Mucosa of rectum (tissue), 2 donors: ENCODE measurements around the gene SORD.
A peak's percentile ranks its signal among the peaks of the same experiment; 100 is the strongest.
"Not testable (repeated sequence)": the region's sequence is repeated elsewhere in the genome, so short reads cannot be mapped to it uniquely, and the experiment has no call there.

Experiments used
- H3K27ac ChIP-seq, 2 donors: one replicate each; pipeline ENCODE4 v1.7.0; 2013; ENCODE audit warnings: inconsistent platforms in 2 of 2, low read depth in 2 of 2, low read length in 2 of 2
- H3K27me3 ChIP-seq, 2 donors: one replicate each; pipeline ENCODE4 v1.7.0; 2013; ENCODE audit warnings: low read length in 2 of 2; ENCODE audit not compliant: control insufficient read depth in 2 of 2, insufficient read depth in 2 of 2
- H3K36me3 ChIP-seq, 2 donors: one replicate each; pipeline ENCODE4 v1.7.0; 2013; ENCODE audit warnings: low read length in 2 of 2; ENCODE audit not compliant: control insufficient read depth in 2 of 2, insufficient read depth in 2 of 2
- H3K4me1 ChIP-seq, 2 donors: one replicate each; pipeline ENCODE4 v1.7.0; 2013; ENCODE audit warnings: low read length in 2 of 2, mild to moderate bottlenecking in 1 of 2; ENCODE audit not compliant: control insufficient read depth in 2 of 2, insufficient read depth in 2 of 2
- H3K4me3 ChIP-seq, 2 donors: one replicate each; pipeline ENCODE4 v1.7.0; 2013; ENCODE audit warnings: low read length in 2 of 2
- H3K9ac ChIP-seq, 2 donors: one replicate each; pipeline ENCODE4 v1.7.0; 2013; ENCODE audit warnings: low read length in 2 of 2, low read depth in 1 of 2, mild to moderate bottlenecking in 1 of 2
- H3K9me3 ChIP-seq, 2 donors: one replicate each; pipeline ENCODE4 v1.7.0; 2013; ENCODE audit warnings: low read length in 2 of 2; ENCODE audit not compliant: control insufficient read depth in 2 of 2
- donor health status: healthy.
- donor health status: Normal muscosa, but diverticular disease.

The SORD gene

DNA sequence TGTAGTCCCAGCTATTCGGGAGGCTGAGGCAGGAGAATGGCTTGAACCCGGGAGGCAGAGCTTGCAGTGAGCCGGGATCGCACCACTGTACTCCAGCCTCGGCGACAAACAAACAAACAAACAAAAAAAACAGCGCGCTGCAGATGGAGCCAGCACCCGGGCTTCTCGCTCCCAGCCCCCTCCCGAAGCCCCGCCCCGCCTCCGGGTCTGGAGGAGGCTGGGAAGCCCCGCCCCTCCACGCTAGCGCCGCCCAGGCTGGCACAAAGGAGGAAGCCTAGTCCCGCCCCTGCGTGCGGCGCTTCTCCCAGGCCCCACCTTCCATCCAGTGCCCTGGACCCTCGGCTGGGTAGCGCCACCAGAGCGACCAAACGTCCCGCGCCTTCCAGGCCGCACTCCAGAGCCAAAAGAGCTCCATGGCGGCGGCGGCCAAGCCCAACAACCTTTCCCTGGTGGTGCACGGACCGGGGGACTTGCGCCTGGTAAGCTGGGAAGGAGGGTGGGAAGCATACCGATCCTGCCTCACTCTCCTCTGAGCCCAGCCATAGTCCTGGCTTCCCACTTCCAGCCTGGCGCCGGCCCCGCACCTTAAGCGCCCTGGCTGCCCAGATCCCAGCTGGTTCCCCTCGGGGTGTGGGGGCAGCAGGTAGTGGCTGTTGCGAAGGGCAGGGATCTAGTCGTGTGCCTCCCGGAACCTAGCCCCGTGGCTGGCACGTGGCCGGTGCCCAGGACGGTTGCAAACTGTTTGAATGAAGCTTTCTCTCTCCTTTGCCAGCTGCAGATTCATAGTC is at the start of gene SORD:
TSS of gene SORD (plus strand) at position 325 of the 788 bp plus-strand sequence. CDS start at position 414, 89 bp downstream.
- H3K9ac ChIP-seq: peak within 1 kb of the TSS; percentile 79 to 83
- H3K4me1 ChIP-seq: peaks cover 8 to 14% of the 10 kb centered on the region in 2 donors
- H3K36me3 ChIP-seq: no peaks in the 10 kb centered on the region
- peak within 1 kb of the TSS; percentile 37 to 65 for H3K27ac ChIP-seq
- H3K27me3 ChIP-seq: no peaks in the 10 kb centered on the region
- peak within 1 kb of the TSS; percentile 82 to 93 for H3K4me3 ChIP-seq
- H3K9me3 ChIP-seq: no peaks in the 10 kb centered on the region

DNA sequence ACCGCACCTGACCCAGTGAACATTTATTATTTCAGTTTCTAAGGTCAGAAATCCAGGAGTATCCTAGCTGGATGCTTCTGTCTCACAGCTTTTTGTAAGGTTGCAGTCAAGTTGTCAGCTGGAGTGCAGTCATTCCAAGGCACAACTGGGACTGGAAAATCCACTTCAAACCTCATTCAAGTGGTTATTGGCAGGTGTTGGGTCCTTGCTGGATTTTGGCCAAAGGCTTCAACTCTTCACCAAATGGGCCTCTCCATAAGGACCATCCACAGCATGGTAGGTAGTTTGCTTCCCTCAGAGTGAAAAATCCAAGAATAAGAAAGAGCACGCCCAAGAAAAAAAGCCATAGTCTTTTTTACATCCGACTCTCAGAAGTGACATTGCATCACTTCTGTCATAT is 46.8 kb upstream of the SORD start:
- H3K27ac ChIP-seq, H3K27me3 ChIP-seq, H3K4me3 ChIP-seq, H3K4me1 ChIP-seq, H3K36me3 ChIP-seq, H3K9ac ChIP-seq, H3K9me3 ChIP-seq: not testable (repeated sequence)

DNA sequence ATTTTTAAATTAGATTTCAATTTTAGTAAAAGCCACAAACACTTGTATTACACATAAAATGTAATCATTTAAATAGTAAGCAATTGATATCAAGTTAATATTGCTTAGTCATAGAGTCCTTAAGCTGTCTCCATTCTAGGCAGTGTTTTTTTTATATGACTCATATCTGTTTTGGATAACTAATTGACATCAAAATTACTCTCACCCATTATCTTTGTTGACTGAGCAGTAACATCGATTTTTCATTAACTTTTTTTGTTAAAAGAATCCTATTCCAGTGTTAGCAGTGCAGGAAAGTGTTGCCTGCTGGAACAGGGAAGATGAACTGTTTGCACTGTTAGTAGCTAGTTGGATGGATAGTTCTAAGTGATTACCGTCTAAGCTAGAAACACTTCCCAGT is 45.2 kb upstream of the SORD start:
- H3K27me3 ChIP-seq, H3K36me3 ChIP-seq, H3K9ac ChIP-seq, H3K27ac ChIP-seq, H3K4me3 ChIP-seq, H3K9me3 ChIP-seq, H3K4me1 ChIP-seq: not testable (repeated sequence)

DNA sequence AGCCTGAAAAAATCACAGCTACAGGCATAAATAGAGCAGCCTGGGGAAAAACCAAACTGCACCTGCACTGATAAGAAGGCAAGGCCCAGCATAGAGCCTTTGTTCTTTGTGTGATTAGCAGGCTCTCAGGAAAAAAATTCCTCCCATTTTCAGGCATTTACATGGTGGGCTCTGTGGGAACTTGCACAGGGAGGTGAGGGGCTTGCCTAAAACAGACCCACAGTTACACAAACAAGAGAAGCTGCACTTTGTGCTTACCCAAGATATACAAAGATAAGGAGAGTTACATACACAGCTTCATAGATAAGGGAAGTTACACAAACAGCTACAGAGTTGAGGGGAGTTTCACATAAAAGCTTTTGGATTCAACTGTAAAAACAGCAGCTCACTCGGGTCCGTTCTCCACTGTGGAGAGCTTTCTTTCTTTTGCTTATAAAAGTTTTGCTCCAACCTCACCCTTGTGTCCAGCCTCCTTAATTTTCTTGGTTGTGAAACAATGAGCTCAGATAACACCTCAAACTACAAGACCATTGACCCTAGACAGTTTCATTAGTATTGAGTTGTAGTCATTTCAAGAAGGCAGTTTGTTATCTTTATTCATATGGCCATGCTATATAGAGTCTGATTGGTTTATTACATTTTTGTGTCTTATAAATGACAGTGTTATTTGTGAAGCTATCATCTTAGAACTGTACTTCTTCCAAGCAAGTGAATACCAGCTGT is 43.2 kb upstream of the SORD start:
- not testable (repeated sequence) for H3K27ac ChIP-seq

DNA sequence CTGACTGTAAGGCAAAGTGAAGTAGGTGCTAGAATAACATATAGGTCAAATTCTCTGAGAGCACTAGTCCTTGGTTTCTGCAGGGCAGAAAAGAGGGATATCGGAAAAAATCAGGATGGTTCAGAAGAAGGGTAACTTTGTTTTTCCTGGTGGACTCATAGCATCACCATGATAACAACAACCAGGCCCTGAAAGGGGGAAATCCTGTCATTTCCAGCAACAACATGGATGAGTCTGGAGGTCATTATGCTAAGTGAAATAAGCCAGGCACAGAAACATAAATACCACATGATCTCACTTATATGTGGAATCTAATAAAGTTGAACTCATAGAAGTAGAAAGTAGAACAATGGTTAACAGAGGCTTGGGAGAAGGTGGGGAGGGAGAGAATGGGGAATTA is 38.9 kb upstream of the SORD start:
- H3K9me3 ChIP-seq, H3K36me3 ChIP-seq, H3K27me3 ChIP-seq, H3K9ac ChIP-seq, H3K4me1 ChIP-seq, H3K4me3 ChIP-seq, H3K27ac ChIP-seq: not testable (repeated sequence)

More for the DNA sequence above, 43.2 kb upstream of the SORD start:
- H3K4me3 ChIP-seq, H3K36me3 ChIP-seq, H3K4me1 ChIP-seq, H3K27me3 ChIP-seq, H3K9ac ChIP-seq, H3K9me3 ChIP-seq: not testable (repeated sequence)

DNA sequence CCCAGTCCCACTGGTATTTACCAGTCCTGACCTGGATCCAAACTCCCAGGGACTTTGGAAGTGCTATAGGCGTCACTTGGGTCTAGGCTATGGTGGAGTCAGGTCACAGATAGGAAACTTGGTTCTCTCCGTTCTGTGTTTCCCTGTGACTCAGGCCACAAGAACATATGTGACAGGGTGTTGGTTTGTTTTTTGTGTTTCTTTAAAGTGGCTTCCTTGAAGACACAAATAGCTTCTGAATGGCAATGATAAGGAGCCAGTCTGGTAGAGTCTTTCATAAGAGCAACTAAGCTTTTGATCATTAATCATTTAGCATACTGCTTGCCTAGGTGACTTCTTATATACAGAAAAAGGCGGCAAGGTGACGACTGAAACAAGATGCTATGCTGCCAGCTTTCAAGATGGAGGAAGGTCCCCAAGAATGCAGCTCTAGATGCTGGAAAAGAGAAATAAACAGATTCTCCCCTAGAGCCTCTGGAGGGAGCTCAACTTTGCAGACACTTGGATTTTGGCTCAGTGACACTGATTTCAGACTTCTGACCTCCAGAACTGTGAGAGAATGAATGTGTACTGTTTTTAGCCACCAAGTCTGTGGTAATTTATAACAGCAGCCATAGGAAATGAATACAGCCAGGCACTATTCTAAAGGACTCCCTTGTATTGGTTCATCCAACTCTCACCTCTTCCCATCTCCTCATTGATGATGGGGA is 36.5 kb upstream of the SORD start:
- not testable (repeated sequence) for H3K9me3 ChIP-seq, H3K4me1 ChIP-seq, H3K36me3 ChIP-seq, H3K27ac ChIP-seq, H3K9ac ChIP-seq, H3K4me3 ChIP-seq, H3K27me3 ChIP-seq

DNA sequence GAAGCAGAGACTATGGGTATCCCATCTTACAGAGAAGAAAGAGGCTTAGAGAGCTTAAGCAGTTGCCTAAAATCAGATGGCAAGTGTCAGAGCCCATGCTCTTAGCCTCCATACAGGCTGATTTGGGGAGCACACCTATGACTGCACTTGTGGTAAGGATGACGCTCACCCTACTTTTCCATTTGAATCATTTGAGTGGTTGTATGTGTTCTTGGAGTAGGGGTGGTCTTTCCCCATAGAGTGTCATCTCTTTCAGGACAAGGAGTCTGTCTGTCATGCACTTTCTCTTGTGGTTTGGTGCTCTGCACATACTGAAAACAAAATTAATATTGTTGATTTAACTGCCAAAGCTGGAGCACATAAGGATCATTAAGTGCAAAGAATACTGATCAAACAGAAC is 35.3 kb upstream of the SORD start:
- not testable (repeated sequence) for H3K9me3 ChIP-seq, H3K27me3 ChIP-seq, H3K4me1 ChIP-seq, H3K9ac ChIP-seq, H3K27ac ChIP-seq, H3K4me3 ChIP-seq, H3K36me3 ChIP-seq

DNA sequence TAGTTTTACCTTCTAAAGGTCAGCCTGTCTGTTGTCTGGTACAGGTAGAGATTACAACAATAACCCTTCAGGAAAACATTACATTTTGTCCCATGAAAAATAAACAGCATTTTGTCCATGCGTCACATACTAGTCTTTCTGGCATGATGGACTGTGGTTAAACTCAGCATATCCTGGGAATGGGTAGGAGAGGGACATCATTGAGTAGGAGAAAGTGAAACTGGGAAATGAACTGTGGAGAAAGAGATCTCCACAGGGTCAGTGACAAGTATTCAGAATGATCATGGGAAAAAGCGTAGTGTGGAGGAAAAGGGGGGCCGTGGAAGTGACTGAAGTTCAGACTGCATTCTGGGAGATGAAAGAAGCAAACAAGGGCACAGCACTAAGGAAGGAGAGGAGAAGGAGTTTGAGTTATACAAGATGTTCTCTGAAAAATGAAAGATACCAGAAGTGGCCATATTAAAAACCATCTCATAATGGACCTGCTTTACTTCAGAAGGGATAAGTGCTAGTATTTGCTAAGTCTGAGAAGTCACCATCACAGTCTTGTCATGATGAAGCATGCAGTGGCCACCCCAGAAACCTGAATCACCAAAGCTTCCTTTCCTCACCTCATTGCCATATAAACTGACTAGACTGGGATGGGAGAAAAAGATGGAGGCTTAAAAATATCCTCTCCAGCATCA is 34.7 kb upstream of the SORD start:
- not testable (repeated sequence) for H3K4me1 ChIP-seq, H3K4me3 ChIP-seq, H3K36me3 ChIP-seq, H3K27ac ChIP-seq, H3K27me3 ChIP-seq, H3K9me3 ChIP-seq, H3K9ac ChIP-seq

DNA sequence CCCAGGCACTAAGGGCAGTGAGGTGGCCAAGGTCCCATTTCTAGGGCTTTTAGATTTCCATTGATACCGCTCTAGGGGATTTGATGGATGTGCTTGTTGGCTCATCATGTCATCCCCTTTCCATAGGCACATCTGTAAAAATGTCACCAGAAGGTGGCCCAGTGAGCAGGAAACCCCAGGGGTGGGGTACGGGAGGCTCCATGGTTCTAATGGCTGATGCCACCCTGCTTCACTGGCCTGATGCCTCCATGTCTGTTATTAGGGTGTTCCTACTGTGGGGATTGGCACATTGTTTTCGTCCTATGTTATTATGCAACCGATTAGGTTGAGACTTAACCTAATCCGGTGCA is 34.1 kb upstream of the SORD start:
- H3K9me3 ChIP-seq, H3K9ac ChIP-seq, H3K36me3 ChIP-seq, H3K27me3 ChIP-seq, H3K4me3 ChIP-seq, H3K27ac ChIP-seq, H3K4me1 ChIP-seq: not testable (repeated sequence)

DNA sequence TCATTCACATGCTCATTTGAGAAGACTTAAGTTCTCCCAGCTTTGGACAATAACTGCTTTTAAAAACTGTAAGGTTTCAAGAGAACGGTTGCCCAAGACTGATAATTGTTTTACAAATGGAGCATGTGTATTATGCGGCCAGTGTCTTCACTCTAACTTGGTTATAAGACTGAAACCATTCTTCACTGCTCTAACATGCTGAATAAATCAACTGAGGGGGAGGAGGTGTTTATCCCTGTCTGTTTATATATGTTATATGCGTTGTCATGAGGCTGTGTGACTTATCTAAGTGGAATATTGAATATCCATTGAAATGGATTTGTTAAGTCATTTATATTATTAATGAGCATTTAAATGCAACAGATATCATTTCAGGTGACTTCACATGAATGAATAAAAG is 25.4 kb upstream of the SORD start:
- H3K4me3 ChIP-seq, H3K4me1 ChIP-seq, H3K27me3 ChIP-seq, H3K9me3 ChIP-seq, H3K27ac ChIP-seq, H3K36me3 ChIP-seq, H3K9ac ChIP-seq: not testable (repeated sequence)
